Stimulated activated naive CD4-positive, alpha-beta T cell (primary cell): ENCODE results near the gene ZNRF1.

Source experiments
- DNase-seq, 6 experiments: peaks; one replicate each; lab custom pipeline; 2025; lab: John Stamatoyannopoulos, UW

The ZNRF1 gene

DNA sequence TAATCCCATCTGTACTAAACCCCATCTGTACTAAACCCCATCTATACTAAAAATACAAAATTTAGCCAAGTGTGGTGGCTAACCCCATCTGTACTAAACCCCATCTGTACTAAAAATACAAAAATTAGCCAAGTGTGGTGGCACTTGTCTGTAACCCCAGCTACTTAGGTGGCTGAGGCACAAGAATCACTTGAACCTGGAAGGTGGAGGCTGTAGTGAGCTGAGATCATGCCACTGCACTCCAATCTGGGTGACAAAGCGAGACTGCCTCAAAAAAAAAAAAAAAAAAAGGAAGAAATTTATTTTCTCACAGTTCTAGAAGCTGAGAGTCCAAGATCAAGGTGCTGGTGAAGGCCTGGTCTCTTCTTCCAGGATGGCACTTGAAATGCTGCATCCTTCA is 161.6 kb downstream of the ZNRF1 start:
- DNase-seq, result no peak
